ENCODE results near the gene BLOC1S1. TPM values are rescaled to one million over a fixed set of nuclear protein-coding genes. Genes with fewer than 3 reads are reported as not detected.

BLOC1S1 gene
- total RNA-seq, 2 experiments from 2014 or later, result 34.8 to 36.9 TPM

- Mint-ChIP-seq H3K9me3 (no peaks in the 10 kb centered on the region), H3K27ac (peak overlapping the region; percentile 51), H3K4me3 (no peak overlapping the region), H3K4me1 (ENCODE audit: low read depth) (no peaks in the 10 kb centered on the region), H3K36me3 (ENCODE audit: low read depth) (peaks cover 71% of the 10 kb centered on the region), H3K27me3 (no peaks in the 10 kb centered on the region)
- Histone ChIP-seq H3K4me1 (ENCODE audit: insufficient read depth, low read length) (no peaks in the 10 kb centered on the region), H3K27me3 (ENCODE audit: control insufficient read depth in 1 of 2, insufficient read depth in 2 of 2, low read length in 2 of 2) (no peaks in the 10 kb centered on the region), H3K36me3 (ENCODE audit: insufficient read depth, low read length) (peaks cover 77% of the 10 kb centered on the region), H3K27ac (ENCODE audit: low read depth in 1 of 2, low read length in 2 of 2) (no peak overlapping the region), H3K4me3 (ENCODE audit: low read length) (no peak overlapping the region), H3K9me3 (ENCODE audit: control insufficient read depth in 1 of 2, insufficient read depth in 1 of 2, low read length in 2 of 2) (no peaks in the 10 kb centered on the region)
- ATAC-seq (ENCODE audit: poor library complexity), result no peak
- intact Hi-C loops (cut with DNase I, micrococcal nuclease), result no loop called here
- no peak for TF ChIP-seq CTCF (IDR thresholded peaks at IDR 0.05)
- POLR2A ChIA-PET, result no interaction called here
- no peak for DNase-seq
- CTCF ChIA-PET, result no interaction called here
Observed at GRCh38 chr12:55760663-55761062, 44.8 kb downstream of the BLOC1S1 start.

GRCh38 chr12:55762646-55763045 is 46.8 kb downstream of the BLOC1S1 start:
- no peak for ATAC-seq (ENCODE audit: poor library complexity)
- Histone ChIP-seq H3K27me3 (ENCODE audit: control insufficient read depth in 1 of 2, insufficient read depth in 2 of 2, low read length in 2 of 2) (no peaks in the 10 kb centered on the region), H3K4me1 (ENCODE audit: insufficient read depth, low read length) (no peaks in the 10 kb centered on the region), H3K27ac (ENCODE audit: low read depth in 1 of 2, low read length in 2 of 2) (no peak overlapping the region), H3K9me3 (ENCODE audit: control insufficient read depth in 1 of 2, insufficient read depth in 1 of 2, low read length in 2 of 2) (no peaks in the 10 kb centered on the region), H3K4me3 (ENCODE audit: low read length) (no peak overlapping the region), H3K36me3 (ENCODE audit: insufficient read depth, low read length) (peaks cover 69% of the 10 kb centered on the region)
- Mint-ChIP-seq H3K4me1 (ENCODE audit: low read depth) (peaks cover 6% of the 10 kb centered on the region), H3K27me3 (no peaks in the 10 kb centered on the region), H3K4me3 (no peak overlapping the region), H3K27ac (no peak overlapping the region), H3K36me3 (ENCODE audit: low read depth) (peaks cover 68% of the 10 kb centered on the region), H3K9me3 (no peaks in the 10 kb centered on the region)
- TF ChIP-seq CTCF (IDR thresholded peaks at IDR 0.05), result no peak
- intact Hi-C loops (cut with DNase I, micrococcal nuclease), result no loop called here
- CTCF ChIA-PET, result interaction anchor here (1.0 kb wide), 1 partner anchor 32 kb away, joined by 3 read pairs; no protein-coding TSS in a partner anchor
- no peak for DNase-seq
- POLR2A ChIA-PET, result no interaction called here

- Histone ChIP-seq H3K4me3 (ENCODE audit: low read length) (no peak overlapping the region), H3K9me3 (ENCODE audit: control insufficient read depth in 1 of 2, insufficient read depth in 1 of 2, low read length in 2 of 2) (no peaks in the 10 kb centered on the region), H3K4me1 (ENCODE audit: insufficient read depth, low read length) (no peaks in the 10 kb centered on the region), H3K27ac (ENCODE audit: low read depth in 1 of 2, low read length in 2 of 2) (no peak overlapping the region), H3K27me3 (ENCODE audit: control insufficient read depth in 1 of 2, insufficient read depth in 2 of 2, low read length in 2 of 2) (no peaks in the 10 kb centered on the region), H3K36me3 (ENCODE audit: insufficient read depth, low read length) (peaks cover 51% of the 10 kb centered on the region)
- H3K4me1 Mint-ChIP-seq (ENCODE audit: low read depth), result peaks cover 11% of the 10 kb centered on the region
- no peaks in the 10 kb centered on the region for H3K9me3 Mint-ChIP-seq
- no peak overlapping the region for H3K4me3 Mint-ChIP-seq
- intact Hi-C loops (cut with DNase I, micrococcal nuclease), result no loop called here
- H3K36me3 Mint-ChIP-seq (ENCODE audit: low read depth), result peaks cover 49% of the 10 kb centered on the region
- ATAC-seq (ENCODE audit: poor library complexity) (no peak), DNase-seq (no peak)
- ChIA-PET POLR2A (interaction anchor here (1.5 kb wide), 1 partner anchor 22 kb away, joined by 6 read pairs; no protein-coding TSS in a partner anchor), CTCF (interaction anchor here (0.9 kb wide), 1 partner anchor 28 kb away, joined by 3 read pairs; no protein-coding TSS in a partner anchor)
- TF ChIP-seq CTCF (IDR thresholded peaks at IDR 0.05), result no peak
- H3K27me3 Mint-ChIP-seq, result no peaks in the 10 kb centered on the region
- peak overlapping the region; percentile 6 for H3K27ac Mint-ChIP-seq
Observed at GRCh38 chr12:55765736-55766290, 50.0 kb downstream of the BLOC1S1 start.
